HL-60 (cell line): ENCODE data around the gene FUT6.
A peak's percentile ranks its signal among the peaks of the same experiment; 100 is the strongest.

Experiments
- DNase-seq, 2 experiments: peaks; one replicate each; pipeline ENCODE4 v3.0.0-alpha.2; 2010 to 2020; ENCODE audit warnings: low read depth in 1 of 2, low spot score in 1 of 2
- H3K27ac ChIP-seq: fragments of 250-450 bp; sonication (Bioruptor Pico); replicated peaks from 2 replicates; pipeline ENCODE4 v1.5.1; 2020; ENCODE audit warnings: mild to moderate bottlenecking, moderate library complexity
- H3K27me3 ChIP-seq: fragments of 250-450 bp; sonication (Bioruptor Pico); 2 replicates; pipeline ENCODE4 v1.5.1; 2021; ENCODE audit warnings: mild to moderate bottlenecking, moderate library complexity; ENCODE audit not compliant: insufficient read depth, poor library complexity, severe bottlenecking
- H3K4me3 ChIP-seq: replicated peaks from 2 replicates; pipeline ENCODE4 v1.5.1; 2011; ENCODE audit warnings: mild to moderate bottlenecking, control low read depth, low read length; ENCODE audit not compliant: insufficient read depth
- GABPA ChIP-seq: IDR thresholded peaks from 2 replicates; pipeline ENCODE4 v1.6.1; 2012; ENCODE audit warnings: low read depth
- POLR2AphosphoS5 ChIP-seq: IDR thresholded peaks from 2 replicates; pipeline ENCODE4 v1.6.1; 2012; ENCODE audit warnings: low read depth
- SPI1 ChIP-seq: IDR thresholded peaks from 2 replicates; pipeline ENCODE4 v1.6.1; 2012; ENCODE audit warnings: low read depth, mild to moderate bottlenecking, borderline replicate concordance
- TF ChIP-seq, protein P1 (sequence below): IDR thresholded peaks from one replicate; pipeline ENCODE4 v1.5.1; 2011; ENCODE audit warnings: low read length, control low read depth, inconsistent platforms; ENCODE audit not compliant: insufficient read depth
- TF ChIP-seq, protein P2 (sequence below): IDR thresholded peaks from 2 replicates; pipeline ENCODE4 v1.6.1; 2012; ENCODE audit warnings: low read depth; ENCODE audit not compliant: insufficient replicate concordance

The FUT6 gene

DNA sequence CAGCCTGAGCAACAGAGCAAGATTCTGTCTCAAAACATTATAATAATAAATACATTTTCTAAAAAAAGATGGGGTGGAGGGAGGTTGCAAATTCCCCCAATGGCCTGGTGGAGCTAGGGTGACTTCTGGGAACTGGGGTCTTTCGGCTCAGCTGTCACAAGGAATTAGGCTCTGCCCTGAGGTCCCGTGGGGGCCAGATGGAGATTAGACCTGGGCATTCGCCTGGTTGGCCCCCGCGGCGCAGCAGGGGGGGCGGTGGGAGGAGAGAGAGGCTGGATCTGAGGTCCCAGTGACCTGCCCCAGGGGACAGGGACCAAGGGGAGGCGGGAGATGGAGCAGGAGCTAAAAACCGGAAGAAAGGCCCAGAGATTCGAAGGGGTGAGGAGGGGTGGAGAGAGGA, 14.8 kb downstream of the FUT6 start:
- no peak overlapping the region for H3K27ac ChIP-seq
- TF ChIP-seq, protein P1, sequence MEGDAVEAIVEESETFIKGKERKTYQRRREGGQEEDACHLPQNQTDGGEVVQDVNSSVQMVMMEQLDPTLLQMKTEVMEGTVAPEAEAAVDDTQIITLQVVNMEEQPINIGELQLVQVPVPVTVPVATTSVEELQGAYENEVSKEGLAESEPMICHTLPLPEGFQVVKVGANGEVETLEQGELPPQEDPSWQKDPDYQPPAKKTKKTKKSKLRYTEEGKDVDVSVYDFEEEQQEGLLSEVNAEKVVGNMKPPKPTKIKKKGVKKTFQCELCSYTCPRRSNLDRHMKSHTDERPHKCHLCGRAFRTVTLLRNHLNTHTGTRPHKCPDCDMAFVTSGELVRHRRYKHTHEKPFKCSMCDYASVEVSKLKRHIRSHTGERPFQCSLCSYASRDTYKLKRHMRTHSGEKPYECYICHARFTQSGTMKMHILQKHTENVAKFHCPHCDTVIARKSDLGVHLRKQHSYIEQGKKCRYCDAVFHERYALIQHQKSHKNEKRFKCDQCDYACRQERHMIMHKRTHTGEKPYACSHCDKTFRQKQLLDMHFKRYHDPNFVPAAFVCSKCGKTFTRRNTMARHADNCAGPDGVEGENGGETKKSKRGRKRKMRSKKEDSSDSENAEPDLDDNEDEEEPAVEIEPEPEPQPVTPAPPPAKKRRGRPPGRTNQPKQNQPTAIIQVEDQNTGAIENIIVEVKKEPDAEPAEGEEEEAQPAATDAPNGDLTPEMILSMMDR: no peak
- TF ChIP-seq POLR2AphosphoS5 (no peak), GABPA (no peak), SPI1 (no peak)
- TF ChIP-seq, protein P2, sequence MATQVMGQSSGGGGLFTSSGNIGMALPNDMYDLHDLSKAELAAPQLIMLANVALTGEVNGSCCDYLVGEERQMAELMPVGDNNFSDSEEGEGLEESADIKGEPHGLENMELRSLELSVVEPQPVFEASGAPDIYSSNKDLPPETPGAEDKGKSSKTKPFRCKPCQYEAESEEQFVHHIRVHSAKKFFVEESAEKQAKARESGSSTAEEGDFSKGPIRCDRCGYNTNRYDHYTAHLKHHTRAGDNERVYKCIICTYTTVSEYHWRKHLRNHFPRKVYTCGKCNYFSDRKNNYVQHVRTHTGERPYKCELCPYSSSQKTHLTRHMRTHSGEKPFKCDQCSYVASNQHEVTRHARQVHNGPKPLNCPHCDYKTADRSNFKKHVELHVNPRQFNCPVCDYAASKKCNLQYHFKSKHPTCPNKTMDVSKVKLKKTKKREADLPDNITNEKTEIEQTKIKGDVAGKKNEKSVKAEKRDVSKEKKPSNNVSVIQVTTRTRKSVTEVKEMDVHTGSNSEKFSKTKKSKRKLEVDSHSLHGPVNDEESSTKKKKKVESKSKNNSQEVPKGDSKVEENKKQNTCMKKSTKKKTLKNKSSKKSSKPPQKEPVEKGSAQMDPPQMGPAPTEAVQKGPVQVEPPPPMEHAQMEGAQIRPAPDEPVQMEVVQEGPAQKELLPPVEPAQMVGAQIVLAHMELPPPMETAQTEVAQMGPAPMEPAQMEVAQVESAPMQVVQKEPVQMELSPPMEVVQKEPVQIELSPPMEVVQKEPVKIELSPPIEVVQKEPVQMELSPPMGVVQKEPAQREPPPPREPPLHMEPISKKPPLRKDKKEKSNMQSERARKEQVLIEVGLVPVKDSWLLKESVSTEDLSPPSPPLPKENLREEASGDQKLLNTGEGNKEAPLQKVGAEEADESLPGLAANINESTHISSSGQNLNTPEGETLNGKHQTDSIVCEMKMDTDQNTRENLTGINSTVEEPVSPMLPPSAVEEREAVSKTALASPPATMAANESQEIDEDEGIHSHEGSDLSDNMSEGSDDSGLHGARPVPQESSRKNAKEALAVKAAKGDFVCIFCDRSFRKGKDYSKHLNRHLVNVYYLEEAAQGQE: no peak
- no peak overlapping the region for H3K4me3 ChIP-seq
- DNase-seq: no peak
- H3K27me3 ChIP-seq: no peaks in the 10 kb centered on the region

DNA sequence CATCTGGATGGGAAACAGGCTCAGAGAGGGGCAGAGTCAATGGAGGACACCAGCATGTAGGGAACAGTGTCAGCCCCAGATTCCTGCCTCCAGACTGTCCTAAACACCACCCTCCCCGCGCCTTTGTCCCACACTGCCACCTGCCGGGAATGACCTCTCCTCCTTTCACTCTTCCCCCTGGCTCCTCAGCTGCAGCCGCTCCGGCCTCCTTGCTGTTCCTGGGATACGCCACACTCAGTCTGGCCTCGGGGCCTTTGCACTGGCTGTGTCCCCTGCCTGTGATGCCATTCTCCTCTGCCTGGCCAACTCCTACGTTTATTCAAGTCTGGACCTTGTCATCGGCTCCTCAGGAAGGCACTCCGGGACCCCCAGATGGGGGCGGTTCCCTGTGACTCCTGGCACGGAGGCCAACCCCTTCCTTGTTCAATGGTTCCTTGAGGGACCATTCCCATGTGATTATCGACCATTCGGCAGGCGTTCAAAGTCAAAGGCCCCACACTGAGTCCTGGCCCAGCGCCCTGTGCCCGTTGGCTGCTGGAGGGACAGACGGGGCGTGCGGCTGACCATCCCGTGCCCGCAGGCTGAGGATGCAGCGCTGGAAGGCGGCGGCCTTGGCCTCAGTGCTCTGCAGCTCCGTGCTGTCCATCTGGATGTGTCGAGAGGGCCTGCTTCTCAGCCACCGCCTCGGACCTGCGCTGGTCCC, 15.8 kb downstream of the FUT6 start:
- peak in 1 of 2 experiments; percentile 29 for DNase-seq
- H3K27me3 ChIP-seq: no peaks in the 10 kb centered on the region
- H3K4me3 ChIP-seq: no peak overlapping the region
- no peak overlapping the region for H3K27ac ChIP-seq
- no peak for TF ChIP-seq GABPA
- TF ChIP-seq, protein P1: no peak
- TF ChIP-seq, protein P2: no peak
- TF ChIP-seq POLR2AphosphoS5: no peak
- TF ChIP-seq SPI1: no peak

DNA sequence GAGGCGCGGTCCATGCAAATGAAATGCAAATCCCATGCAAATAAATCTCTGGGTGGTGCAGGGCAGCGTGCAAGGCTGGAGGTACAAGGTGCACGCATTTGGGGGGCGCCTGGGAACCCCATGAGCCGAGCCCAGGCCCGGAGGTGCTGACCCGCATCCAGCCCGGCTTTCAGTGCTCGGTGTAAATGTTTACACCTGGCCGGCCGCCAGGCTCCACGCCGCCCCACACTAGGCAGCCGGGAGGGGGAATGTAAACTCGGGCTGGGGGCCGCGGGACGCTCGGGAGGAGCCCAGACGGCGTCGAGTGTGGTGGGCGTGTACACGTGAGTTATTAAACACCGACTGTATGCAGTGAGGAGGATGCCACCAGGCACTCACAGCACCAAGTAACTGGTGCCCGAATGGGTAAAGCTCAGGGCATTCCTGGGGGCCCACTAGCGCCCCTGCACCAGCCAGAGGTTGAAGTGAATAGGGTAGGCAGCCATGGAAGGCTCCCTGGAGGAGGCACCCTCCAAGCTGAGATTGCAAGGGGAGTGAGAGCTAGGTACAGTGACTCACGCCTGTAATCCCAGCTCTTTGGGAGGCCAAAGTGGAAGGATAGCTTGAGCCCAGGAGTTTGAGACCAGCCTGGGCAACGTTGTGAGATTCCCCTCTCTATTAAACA, 17.2 kb downstream of the FUT6 start:
- H3K4me3 ChIP-seq: no peak overlapping the region
- no peaks in the 10 kb centered on the region for H3K27me3 ChIP-seq
- no peak for DNase-seq
- TF ChIP-seq, protein P1: no peak
- no peak for TF ChIP-seq POLR2AphosphoS5
- no peak overlapping the region for H3K27ac ChIP-seq
